HepG2 (cell line): ENCODE data around the gene RIMBP3C. TPM values are rescaled to one million over a fixed set of nuclear protein-coding genes. Genes with fewer than 3 reads are reported as not detected.

Experiments
- ASH2L ChIP-seq: fragments of 300-600, 200-600 bp; sonication (generic); IDR thresholded peaks from 2 replicates; pipeline ENCODE4 v1.7.0; 2017; ENCODE audit warnings: low read depth, mild to moderate bottlenecking, moderate library complexity, mixed read lengths, low read length; ENCODE audit not compliant: insufficient read length
- GABPB1 ChIP-seq: IDR thresholded peaks from 2 replicates; pipeline ENCODE4 v1.6.1; 2016; ENCODE audit warnings: mild to moderate bottlenecking, missing genetic modification reagents, moderate library complexity, missing compliant biosample characterization
- MXI1 ChIP-seq: IDR thresholded peaks from 3 replicates; pipeline ENCODE4 v1.6.1; 2012; ENCODE audit warnings: low read depth, low read length, inconsistent platforms, borderline replicate concordance
- YEATS4 ChIP-seq: sonication (generic); formaldehyde crosslinking; IDR thresholded peaks from 2 replicates; pipeline ENCODE4 v1.4.0; 2020; ENCODE audit warnings: missing genetic modification reagents, borderline replicate concordance
- ZBTB40 ChIP-seq, 2 experiments: fragments of 450-650 bp in 1 of 2; sonication (generic) in 1 of 2; formaldehyde crosslinking in 1 of 2; IDR thresholded peaks; 2 replicates each; pipeline versions ENCODE4 v1.6.1 to v1.8.0; 2016 to 2022; ENCODE audit warnings: antibody characterized with exemption in 1 of 2, mild to moderate bottlenecking in 1 of 2, missing genetic modification reagents in 1 of 2
- ZSCAN22 ChIP-seq: sonication (generic); formaldehyde crosslinking; IDR thresholded peaks from 2 replicates; pipeline ENCODE4 v1.4.0; 2020; ENCODE audit warnings: mild to moderate bottlenecking, missing genetic modification reagents
- polyA plus RNA-seq, 8 experiments: library from polyadenylated mRNA; depleted of rRNA in 3 of 8; stranded (reverse) in 7 of 8; unstranded in 1 of 8; fragments of >200 nt; fragmentation: Illumina TruSeq in 4 of 8; extraction: Trizol in 4 of 8; gene quantifications; 2 replicates each; pipeline versions ENCODE4 v1.2.1 to v1.2.3, GENCODE V29; 2011 to 2016; ENCODE audit warnings: low read depth in 4 of 8, missing spikeins in 1 of 8, mixed read lengths in 1 of 8; ENCODE audit not compliant: insufficient read depth in 1 of 8
- total RNA-seq, 5 experiments: library from RNA; depleted of rRNA; stranded (reverse); fragments of >200 nt; fragmentation: Illumina TruSeq; extraction: Trizol; gene quantifications; 2 replicates each; pipeline ENCODE4 v1.2.3, GENCODE V29; 2016; ENCODE audit warnings: low read depth in 1 of 5
- TF ChIP-seq, protein P1 (sequence below): sonication (generic); formaldehyde crosslinking; conservative IDR thresholded peaks from 2 replicates; pipeline ENCODE4 v1.4.0; 2020; ENCODE audit warnings: missing genetic modification reagents
- TF ChIP-seq, protein P2 (sequence below): sonication (generic); formaldehyde crosslinking; IDR thresholded peaks from 2 replicates; pipeline ENCODE4 v1.4.0; 2020; ENCODE audit warnings: missing genetic modification reagents
- TF ChIP-seq, protein P3 (sequence below): sonication (generic); formaldehyde crosslinking; IDR thresholded peaks from 2 replicates; pipeline ENCODE4 v1.4.0; 2020; ENCODE audit warnings: missing genetic modification reagents, mild to moderate bottlenecking, borderline replicate concordance

Gene RIMBP3C
- total and polyA plus RNA-seq, 2 of the 13 experiments (the other 11 are each of a cell fraction or from before 2014, with no cell fraction given), result 0.15 TPM; not detected in 1

- TF ChIP-seq, protein P1, sequence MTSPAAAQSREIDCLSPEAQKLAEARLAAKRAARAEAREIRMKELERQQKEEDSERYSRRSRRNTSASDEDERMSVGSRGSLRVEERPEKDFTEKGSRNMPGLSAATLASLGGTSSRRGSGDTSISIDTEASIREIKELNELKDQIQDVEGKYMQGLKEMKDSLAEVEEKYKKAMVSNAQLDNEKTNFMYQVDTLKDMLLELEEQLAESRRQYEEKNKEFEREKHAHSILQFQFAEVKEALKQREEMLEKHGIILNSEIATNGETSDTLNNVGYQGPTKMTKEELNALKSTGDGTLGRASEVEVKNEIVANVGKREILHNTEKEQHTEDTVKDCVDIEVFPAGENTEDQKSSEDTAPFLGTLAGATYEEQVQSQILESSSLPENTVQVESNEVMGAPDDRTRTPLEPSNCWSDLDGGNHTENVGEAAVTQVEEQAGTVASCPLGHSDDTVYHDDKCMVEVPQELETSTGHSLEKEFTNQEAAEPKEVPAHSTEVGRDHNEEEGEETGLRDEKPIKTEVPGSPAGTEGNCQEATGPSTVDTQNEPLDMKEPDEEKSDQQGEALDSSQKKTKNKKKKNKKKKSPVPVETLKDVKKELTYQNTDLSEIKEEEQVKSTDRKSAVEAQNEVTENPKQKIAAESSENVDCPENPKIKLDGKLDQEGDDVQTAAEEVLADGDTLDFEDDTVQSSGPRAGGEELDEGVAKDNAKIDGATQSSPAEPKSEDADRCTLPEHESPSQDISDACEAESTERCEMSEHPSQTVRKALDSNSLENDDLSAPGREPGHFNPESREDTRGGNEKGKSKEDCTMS (CRISPR knock-in tag), result no peak
- TF ChIP-seq, protein P2, sequence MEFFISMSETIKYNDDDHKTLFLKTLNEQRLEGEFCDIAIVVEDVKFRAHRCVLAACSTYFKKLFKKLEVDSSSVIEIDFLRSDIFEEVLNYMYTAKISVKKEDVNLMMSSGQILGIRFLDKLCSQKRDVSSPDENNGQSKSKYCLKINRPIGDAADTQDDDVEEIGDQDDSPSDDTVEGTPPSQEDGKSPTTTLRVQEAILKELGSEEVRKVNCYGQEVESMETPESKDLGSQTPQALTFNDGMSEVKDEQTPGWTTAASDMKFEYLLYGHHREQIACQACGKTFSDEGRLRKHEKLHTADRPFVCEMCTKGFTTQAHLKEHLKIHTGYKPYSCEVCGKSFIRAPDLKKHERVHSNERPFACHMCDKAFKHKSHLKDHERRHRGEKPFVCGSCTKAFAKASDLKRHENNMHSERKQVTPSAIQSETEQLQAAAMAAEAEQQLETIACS (CRISPR knock-in tag), result no peak
- TF ChIP-seq, protein P3, sequence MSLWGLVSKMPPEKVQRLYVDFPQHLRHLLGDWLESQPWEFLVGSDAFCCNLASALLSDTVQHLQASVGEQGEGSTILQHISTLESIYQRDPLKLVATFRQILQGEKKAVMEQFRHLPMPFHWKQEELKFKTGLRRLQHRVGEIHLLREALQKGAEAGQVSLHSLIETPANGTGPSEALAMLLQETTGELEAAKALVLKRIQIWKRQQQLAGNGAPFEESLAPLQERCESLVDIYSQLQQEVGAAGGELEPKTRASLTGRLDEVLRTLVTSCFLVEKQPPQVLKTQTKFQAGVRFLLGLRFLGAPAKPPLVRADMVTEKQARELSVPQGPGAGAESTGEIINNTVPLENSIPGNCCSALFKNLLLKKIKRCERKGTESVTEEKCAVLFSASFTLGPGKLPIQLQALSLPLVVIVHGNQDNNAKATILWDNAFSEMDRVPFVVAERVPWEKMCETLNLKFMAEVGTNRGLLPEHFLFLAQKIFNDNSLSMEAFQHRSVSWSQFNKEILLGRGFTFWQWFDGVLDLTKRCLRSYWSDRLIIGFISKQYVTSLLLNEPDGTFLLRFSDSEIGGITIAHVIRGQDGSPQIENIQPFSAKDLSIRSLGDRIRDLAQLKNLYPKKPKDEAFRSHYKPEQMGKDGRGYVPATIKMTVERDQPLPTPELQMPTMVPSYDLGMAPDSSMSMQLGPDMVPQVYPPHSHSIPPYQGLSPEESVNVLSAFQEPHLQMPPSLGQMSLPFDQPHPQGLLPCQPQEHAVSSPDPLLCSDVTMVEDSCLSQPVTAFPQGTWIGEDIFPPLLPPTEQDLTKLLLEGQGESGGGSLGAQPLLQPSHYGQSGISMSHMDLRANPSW (CRISPR knock-in tag), result no peak
- TF ChIP-seq GABPB1 (CRISPR knock-in tag) (peak; percentile 96), YEATS4 (CRISPR knock-in tag) (peak; percentile 79), ZBTB40 (IDR thresholded peaks at IDR 0.05) (no peak), ZBTB40 (CRISPR knock-in tag; IDR thresholded peaks at IDR 0.05) (peak; percentile 85), MXI1 (peak; percentile 49; the same call in 2 of the 3 replicates), ZSCAN22 (CRISPR knock-in tag) (no peak), ASH2L (peak; percentile 81)
Measured at GRCh38 chr22:21567456-21568346, 16.4 kb upstream of the RIMBP3C start, which contains the start of gene UBE2L3 (continued).
